DND-41 (cell line): ENCODE data around the gene HELZ2.

Source experiments
- EZH2 ChIP-seq: IDR thresholded peaks from 3 replicates; pipeline ENCODE4 v1.6.1; 2012; ENCODE audit warnings: borderline replicate concordance, low read depth, mild to moderate bottlenecking, moderate library complexity, low read length, inconsistent platforms; ENCODE audit not compliant: severe bottlenecking
- TF ChIP-seq, protein P1 (sequence below): IDR thresholded peaks from 2 replicates; pipeline ENCODE4 v1.5.1; 2012; ENCODE audit warnings: borderline replicate concordance, low read length, moderate library complexity, mild to moderate bottlenecking; ENCODE audit not compliant: poor library complexity, severe bottlenecking; ENCODE audit errors: extremely low read depth

GRCh38 chr20:63574829-63575743, 1.0 kb upstream of the HELZ2 start:
- TF ChIP-seq, protein P1, sequence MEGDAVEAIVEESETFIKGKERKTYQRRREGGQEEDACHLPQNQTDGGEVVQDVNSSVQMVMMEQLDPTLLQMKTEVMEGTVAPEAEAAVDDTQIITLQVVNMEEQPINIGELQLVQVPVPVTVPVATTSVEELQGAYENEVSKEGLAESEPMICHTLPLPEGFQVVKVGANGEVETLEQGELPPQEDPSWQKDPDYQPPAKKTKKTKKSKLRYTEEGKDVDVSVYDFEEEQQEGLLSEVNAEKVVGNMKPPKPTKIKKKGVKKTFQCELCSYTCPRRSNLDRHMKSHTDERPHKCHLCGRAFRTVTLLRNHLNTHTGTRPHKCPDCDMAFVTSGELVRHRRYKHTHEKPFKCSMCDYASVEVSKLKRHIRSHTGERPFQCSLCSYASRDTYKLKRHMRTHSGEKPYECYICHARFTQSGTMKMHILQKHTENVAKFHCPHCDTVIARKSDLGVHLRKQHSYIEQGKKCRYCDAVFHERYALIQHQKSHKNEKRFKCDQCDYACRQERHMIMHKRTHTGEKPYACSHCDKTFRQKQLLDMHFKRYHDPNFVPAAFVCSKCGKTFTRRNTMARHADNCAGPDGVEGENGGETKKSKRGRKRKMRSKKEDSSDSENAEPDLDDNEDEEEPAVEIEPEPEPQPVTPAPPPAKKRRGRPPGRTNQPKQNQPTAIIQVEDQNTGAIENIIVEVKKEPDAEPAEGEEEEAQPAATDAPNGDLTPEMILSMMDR, result no peak
- TF ChIP-seq EZH2, result no peak
